Fibroblast of lung (primary cell): ENCODE measurements around the gene LCNL1. TPM values are rescaled to one million over a fixed set of nuclear protein-coding genes. Genes with fewer than 3 reads are reported as not detected.
A peak's percentile ranks its signal among the peaks of the same experiment; 100 is the strongest.

Source experiments
- DNase-seq, 2 donors: peaks; one replicate each; pipeline versions ENCODE4 v3.0.0 to v3.0.0-alpha.2; 2010; ENCODE audit warnings: low read depth in 2 of 2
- H2AFZ ChIP-seq: 2 replicates; pipeline ENCODE4 v1.5.1; 2012; ENCODE audit warnings: low read length, control low read depth, inconsistent platforms
- H3K27ac ChIP-seq: 2 replicates; pipeline ENCODE4 v1.5.1; 2011; ENCODE audit warnings: low read length, control low read depth; ENCODE audit not compliant: insufficient read depth
- H3K27me3 ChIP-seq: 2 replicates; pipeline ENCODE4 v1.5.1; 2011; ENCODE audit warnings: mild to moderate bottlenecking, low read length; ENCODE audit not compliant: control insufficient read depth, insufficient read depth
- H3K36me3 ChIP-seq: 2 replicates; pipeline ENCODE4 v1.5.1; 2011; ENCODE audit warnings: low read length; ENCODE audit not compliant: control insufficient read depth, insufficient read depth
- H3K4me1 ChIP-seq: 2 replicates; pipeline ENCODE4 v1.5.1; 2011; ENCODE audit warnings: low read length; ENCODE audit not compliant: control insufficient read depth, insufficient read depth; ENCODE audit errors: extremely low read depth
- H3K4me2 ChIP-seq: 2 replicates; pipeline ENCODE4 v1.5.1; 2011; ENCODE audit warnings: low read length, control low read depth; ENCODE audit not compliant: insufficient read depth; ENCODE audit errors: extremely low read depth
- H3K4me3 ChIP-seq, 4 experiments: fragments of 200-600 bp in 1 of 4; sonication (generic) in 1 of 4; replicated peaks in 1 of 4; 2 replicates each; pipeline ENCODE4 v1.5.1; 2011 to 2016; ENCODE audit warnings: low read length in 4 of 4, low read depth in 3 of 4, mild to moderate bottlenecking in 3 of 4, control low read depth in 2 of 4, inconsistent platforms in 1 of 4, mixed read lengths in 1 of 4; ENCODE audit not compliant: insufficient read depth in 1 of 4; ENCODE audit errors: control extremely low read depth in 1 of 4
- H3K79me2 ChIP-seq: 2 replicates; pipeline ENCODE4 v1.5.1; 2012; ENCODE audit warnings: mild to moderate bottlenecking, low read length, inconsistent platforms; ENCODE audit not compliant: control insufficient read depth, insufficient read depth
- H3K9ac ChIP-seq: 2 replicates; pipeline ENCODE4 v1.5.1; 2011; ENCODE audit warnings: mild to moderate bottlenecking, low read length, control low read depth; ENCODE audit not compliant: insufficient read depth
- H3K9me3 ChIP-seq: 2 replicates; pipeline ENCODE4 v1.5.1; 2012; ENCODE audit warnings: low read depth, low read length; ENCODE audit not compliant: control insufficient read depth, insufficient read depth
- H4K20me1 ChIP-seq: 2 replicates; pipeline ENCODE4 v1.5.1; 2011; ENCODE audit warnings: low read length; ENCODE audit not compliant: control insufficient read depth, insufficient read depth; ENCODE audit errors: extremely low read depth
- EZH2 ChIP-seq: IDR thresholded peaks from 2 replicates; pipeline ENCODE4 v1.5.1; 2012; ENCODE audit warnings: low read length, control low read depth, mild to moderate bottlenecking; ENCODE audit errors: missing control alignments
- polyA plus RNA-seq, 2 donors: library from polyadenylated mRNA; depleted of rRNA in 1 of 2; stranded (reverse) in 1 of 2; unstranded in 1 of 2; fragments of >200 nt; gene quantifications; 2 replicates each; pipeline ENCODE4 v1.2.1, GENCODE V29; 2011 to 2012; ENCODE audit warnings: missing spikeins in 1 of 2
- total RNA-seq: library from RNA; depleted of rRNA; stranded (reverse); fragments of >200 nt; gene quantifications from 2 replicates; pipeline ENCODE4 v1.2.1, GENCODE V29; 2014
- TF ChIP-seq, protein P1 (sequence below), 2 donors: IDR thresholded peaks in 1 of 2; conservative IDR thresholded peaks in 1 of 2; 1 replicate in 1 of 2; 2 replicates in 1 of 2; pipeline ENCODE4 v1.5.1; 2011 to 2012; ENCODE audit warnings: low read length in 2 of 2, control low read depth in 1 of 2, inconsistent platforms in 1 of 2, low read depth in 1 of 2, mild to moderate bottlenecking in 1 of 2

The LCNL1 gene
- total and polyA plus RNA-seq, 2 donors (not counting 1 experiment from before 2014, with no cell fraction given): 1.4 to 6.3 TPM

DNA sequence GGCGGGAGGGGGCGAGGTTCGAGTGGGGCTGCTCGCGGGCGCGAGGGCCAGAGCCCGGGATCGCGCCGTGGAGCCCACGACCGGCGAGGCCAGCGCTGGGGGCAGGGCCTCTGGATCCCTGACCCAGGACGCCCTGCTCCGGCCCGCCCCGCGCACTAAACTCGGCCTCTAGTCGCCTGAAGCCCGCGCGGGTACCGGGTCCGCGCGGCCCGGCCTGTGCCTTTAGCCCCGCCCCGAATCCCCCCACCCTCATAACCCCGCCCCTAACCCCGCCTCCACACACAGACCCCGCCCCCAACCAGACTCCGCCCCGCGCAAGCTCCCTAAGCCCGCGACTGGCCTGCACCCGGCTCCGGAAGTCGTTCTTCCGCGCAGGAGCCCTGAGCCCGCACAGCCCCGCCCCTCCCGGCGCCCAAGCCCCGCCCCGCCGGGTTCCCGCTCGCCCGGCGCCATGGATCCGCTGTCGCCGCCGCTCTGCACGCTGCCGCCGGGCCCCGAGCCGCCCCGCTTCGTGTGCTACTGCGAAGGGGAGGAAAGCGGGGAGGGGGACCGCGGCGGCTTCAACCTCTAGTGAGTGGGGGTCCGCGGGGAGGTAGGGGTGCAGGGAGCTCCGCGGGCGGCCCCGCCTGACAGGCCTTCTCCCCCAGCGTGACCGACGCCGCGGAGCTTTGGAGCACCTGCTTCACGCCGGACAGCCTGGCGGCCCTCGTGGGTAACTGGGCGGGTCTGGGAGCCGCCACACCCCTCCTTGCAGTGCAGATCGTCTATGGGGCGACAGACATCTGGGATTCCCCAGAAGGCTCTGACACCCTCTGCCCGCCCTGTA lies 9.4 kb downstream of the LCNL1 start, which contains the start of gene PAXX:
PAXX (plus strand) TSS at position 430 of the 826 bp plus-strand sequence; CDS start at position 452, 22 bp downstream.
- peaks cover 4% of the 10 kb centered on the region for H3K79me2 ChIP-seq
- H3K36me3 ChIP-seq: peaks cover 2% of the 10 kb centered on the region
- peak within 1 kb of the TSS; percentile 92 for H3K4me2 ChIP-seq
- peak within 1 kb of the TSS; percentile 67 for H2AFZ ChIP-seq
- H3K9ac ChIP-seq: peak within 1 kb of the TSS; percentile 40
- H4K20me1 ChIP-seq: no peaks in the 10 kb centered on the region
- TF ChIP-seq, protein P1, sequence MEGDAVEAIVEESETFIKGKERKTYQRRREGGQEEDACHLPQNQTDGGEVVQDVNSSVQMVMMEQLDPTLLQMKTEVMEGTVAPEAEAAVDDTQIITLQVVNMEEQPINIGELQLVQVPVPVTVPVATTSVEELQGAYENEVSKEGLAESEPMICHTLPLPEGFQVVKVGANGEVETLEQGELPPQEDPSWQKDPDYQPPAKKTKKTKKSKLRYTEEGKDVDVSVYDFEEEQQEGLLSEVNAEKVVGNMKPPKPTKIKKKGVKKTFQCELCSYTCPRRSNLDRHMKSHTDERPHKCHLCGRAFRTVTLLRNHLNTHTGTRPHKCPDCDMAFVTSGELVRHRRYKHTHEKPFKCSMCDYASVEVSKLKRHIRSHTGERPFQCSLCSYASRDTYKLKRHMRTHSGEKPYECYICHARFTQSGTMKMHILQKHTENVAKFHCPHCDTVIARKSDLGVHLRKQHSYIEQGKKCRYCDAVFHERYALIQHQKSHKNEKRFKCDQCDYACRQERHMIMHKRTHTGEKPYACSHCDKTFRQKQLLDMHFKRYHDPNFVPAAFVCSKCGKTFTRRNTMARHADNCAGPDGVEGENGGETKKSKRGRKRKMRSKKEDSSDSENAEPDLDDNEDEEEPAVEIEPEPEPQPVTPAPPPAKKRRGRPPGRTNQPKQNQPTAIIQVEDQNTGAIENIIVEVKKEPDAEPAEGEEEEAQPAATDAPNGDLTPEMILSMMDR (conservative IDR thresholded peaks at IDR 0.05 in 1 of 2, IDR thresholded peaks at IDR 0.05 in 1 of 2; ENCODE audit: low read depth in 1 of 2, low read length in 2 of 2): no peak
- no peak for TF ChIP-seq EZH2
- DNase-seq: peak; percentile 83 to 88
- peaks cover 8% of the 10 kb centered on the region for H3K4me1 ChIP-seq
- peaks cover 6% of the 10 kb centered on the region for H3K27me3 ChIP-seq
- H3K27ac ChIP-seq: peak within 1 kb of the TSS; percentile 47
- peak within 1 kb of the TSS; percentile 68 to 84 (median 74) for H3K4me3 ChIP-seq
- no peaks in the 10 kb centered on the region for H3K9me3 ChIP-seq

DNA sequence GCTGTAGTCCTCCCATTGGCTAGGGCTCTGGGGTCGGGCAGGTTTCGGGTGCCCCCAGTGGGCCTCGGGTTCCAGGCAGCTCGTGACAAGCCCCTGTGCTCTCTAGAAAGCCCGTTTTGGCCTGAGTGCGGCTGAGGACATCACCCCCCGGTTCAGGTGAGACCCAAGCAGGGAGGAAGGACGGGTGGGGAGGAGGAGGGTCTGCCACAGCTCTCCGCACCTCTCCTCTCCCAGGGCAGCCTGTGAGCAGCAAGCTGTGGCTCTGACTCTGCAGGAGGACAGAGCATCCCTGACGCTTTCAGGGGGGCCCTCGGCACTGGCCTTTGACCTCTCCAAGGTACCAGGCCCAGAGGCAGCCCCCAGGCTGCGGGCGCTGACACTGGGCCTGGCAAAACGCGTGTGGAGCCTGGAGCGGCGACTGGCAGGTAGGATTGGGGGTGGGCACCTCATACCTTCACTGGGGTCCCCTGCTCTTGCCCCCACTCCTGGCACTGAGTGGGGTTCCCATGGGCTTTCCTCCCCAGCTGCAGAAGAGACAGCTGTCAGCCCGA lies 10.1 kb downstream of the LCNL1 start:
- peak overlapping the region; percentile 67 for H2AFZ ChIP-seq
- H3K9me3 ChIP-seq: no peaks in the 10 kb centered on the region
- peak overlapping the region; percentile 47 for H3K27ac ChIP-seq
- DNase-seq: no peak
- H3K79me2 ChIP-seq: peaks cover 4% of the 10 kb centered on the region
- H3K9ac ChIP-seq: peak overlapping the region; percentile 40
- peaks cover 8% of the 10 kb centered on the region for H3K4me1 ChIP-seq
- H3K4me2 ChIP-seq: peak overlapping the region; percentile 92
- peaks cover 6% of the 10 kb centered on the region for H3K27me3 ChIP-seq
- TF ChIP-seq, protein P1 (conservative IDR thresholded peaks at IDR 0.05 in 1 of 2, IDR thresholded peaks at IDR 0.05 in 1 of 2; ENCODE audit: low read depth in 1 of 2, low read length in 2 of 2): no peak
- no peak for TF ChIP-seq EZH2
- no peaks in the 10 kb centered on the region for H4K20me1 ChIP-seq
- H3K36me3 ChIP-seq: peaks cover 2% of the 10 kb centered on the region
- H3K4me3 ChIP-seq: peak overlapping the region; percentile 68 to 84 (median 74)

DNA sequence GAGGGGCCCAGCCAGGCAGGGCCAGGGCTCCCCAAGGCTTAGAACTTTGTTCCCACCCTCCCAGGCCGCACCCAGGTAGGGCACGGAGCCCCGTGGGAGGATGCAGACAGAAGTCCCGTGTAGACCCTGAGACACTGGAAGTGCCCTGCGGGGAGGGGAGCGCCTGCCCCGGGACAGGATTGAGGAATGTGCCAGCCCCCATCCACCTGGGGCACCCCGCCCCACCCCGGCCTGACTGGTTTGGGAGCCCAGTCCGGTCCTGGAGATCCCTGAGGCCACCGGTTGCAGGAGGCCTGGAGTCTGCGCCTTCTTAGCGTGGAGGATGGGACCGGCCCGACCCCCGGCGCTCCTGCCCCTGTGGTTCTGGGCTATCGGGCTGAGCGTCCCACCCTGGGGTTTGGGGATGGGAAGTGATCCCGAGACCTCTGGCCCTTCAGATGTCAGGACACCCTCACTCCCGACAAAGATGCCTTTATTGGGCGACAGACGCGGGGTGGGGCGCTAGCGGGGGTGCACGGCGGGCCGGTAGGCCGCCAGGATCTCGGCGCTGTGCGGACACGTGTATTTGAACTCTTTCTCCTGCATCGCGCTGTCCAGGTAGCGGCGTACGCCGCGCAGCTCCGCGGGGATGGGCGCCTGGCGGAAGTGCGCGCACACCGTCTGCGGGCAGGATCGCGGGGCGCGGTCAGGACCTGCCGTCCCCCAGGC lies 11.5 kb downstream of the LCNL1 start:
- Histone ChIP-seq H2AFZ (no peak overlapping the region), H3K4me3 (no peak overlapping the region), H3K4me2 (no peak overlapping the region), H3K4me1 (peaks cover 14% of the 10 kb centered on the region), H3K27ac (no peak overlapping the region), H3K9ac (no peak overlapping the region), H4K20me1 (no peaks in the 10 kb centered on the region), H3K9me3 (no peaks in the 10 kb centered on the region), H3K79me2 (peaks cover 4% of the 10 kb centered on the region), H3K27me3 (peaks cover 6% of the 10 kb centered on the region), H3K36me3 (peaks cover 2% of the 10 kb centered on the region)
- TF ChIP-seq EZH2: no peak
- TF ChIP-seq, protein P1 (conservative IDR thresholded peaks at IDR 0.05 in 1 of 2, IDR thresholded peaks at IDR 0.05 in 1 of 2; ENCODE audit: low read depth in 1 of 2, low read length in 2 of 2): no peak
- DNase-seq: no peak
